OCI-LY7 (cell line): ENCODE data around the gene GK. TPM values are rescaled to one million over a fixed set of nuclear protein-coding genes. Genes with fewer than 3 reads are reported as not detected.

ENCODE experiments used
- BruUV-seq: library from RNA; stranded (reverse); fragments of 400-500 nt; replicated peaks from 2 replicates; lab custom pipeline; 2021; lab: Mats Ljungman, UMichigan
- CTCF ChIA-PET: fragments of 300-600 bp; sonication (Branson Sonifier 250); formaldehyde crosslinking; loops from one replicate; lab custom pipeline; 2022; ENCODE audit warnings: antibody characterized with exemption; ENCODE audit not compliant: unreplicated experiment; lab: Charles Lee
- POLR2A ChIA-PET: fragments of 300-600 bp; sonication (Branson Sonifier 250); formaldehyde crosslinking; loops from one replicate; lab custom pipeline; 2022; ENCODE audit warnings: antibody characterized with exemption; lab: Charles Lee
- DNase-seq: peaks from one replicate; pipeline ENCODE4 v3.0.0-alpha.2; 2015; ENCODE audit warnings: low spot score
- H2AFZ ChIP-seq: fragments of 200-600 bp; sonication (generic), shearing (Covaris generic); 2 replicates; pipeline ENCODE4 v1.6.1; 2014; ENCODE audit warnings: mild to moderate bottlenecking, antibody characterized with exemption, low read length, moderate library complexity
- H3K27ac ChIP-seq: fragments of 200-600 bp; sonication (generic); 2 replicates; pipeline ENCODE4 v1.5.1; 2014; ENCODE audit warnings: mixed run types, low read depth, mild to moderate bottlenecking, moderate library complexity, low read length, inconsistent platforms; ENCODE audit not compliant: poor library complexity, severe bottlenecking
- H3K36me3 ChIP-seq: fragments of 200-600 bp; sonication (generic); 2 replicates; pipeline ENCODE4 v1.6.1; 2014; ENCODE audit warnings: mild to moderate bottlenecking, antibody characterized with exemption, low read length, moderate library complexity, mixed read lengths; ENCODE audit not compliant: insufficient read depth
- H3K4me1 ChIP-seq: fragments of 200-600 bp; sonication (generic); 2 replicates; pipeline ENCODE4 v1.5.1; 2014; ENCODE audit warnings: mild to moderate bottlenecking, low read length; ENCODE audit not compliant: insufficient read depth, poor library complexity, severe bottlenecking
- H3K4me2 ChIP-seq: fragments of 200-600 bp; sonication (generic); 2 replicates; pipeline ENCODE4 v1.6.1; 2014; ENCODE audit warnings: mild to moderate bottlenecking, low read length
- H3K4me3 ChIP-seq: fragments of 200-600 bp; sonication (generic); 2 replicates; pipeline ENCODE4 v1.5.1; 2014; ENCODE audit warnings: mild to moderate bottlenecking, low read depth, low read length; ENCODE audit not compliant: poor library complexity, severe bottlenecking
- H3K79me2 ChIP-seq: fragments of 200-600 bp; sonication (generic); 2 replicates; pipeline ENCODE4 v1.6.1; 2016; ENCODE audit warnings: low read depth, mild to moderate bottlenecking, low read length, moderate library complexity, mixed read lengths; ENCODE audit not compliant: insufficient read depth
- H3K9me2 ChIP-seq: fragments of 200-600 bp; sonication (generic); 2 replicates; pipeline ENCODE4 v1.6.1; 2016; ENCODE audit warnings: mild to moderate bottlenecking, low read length, mixed read lengths; ENCODE audit not compliant: insufficient read depth
- H3K9me3 ChIP-seq: fragments of 200-600 bp; sonication (generic); 2 replicates; pipeline ENCODE4 v1.6.1; 2014; ENCODE audit warnings: mild to moderate bottlenecking, mixed run types, low read length, mixed read lengths
- H4K20me1 ChIP-seq: fragments of 200-600 bp; sonication (generic); 2 replicates; pipeline ENCODE4 v1.6.1; 2014; ENCODE audit warnings: mild to moderate bottlenecking, antibody characterized with exemption, low read length, moderate library complexity, mixed read lengths; ENCODE audit not compliant: insufficient read depth
- CTCF ChIP-seq: fragments of 200-600 bp; sonication (generic); conservative IDR thresholded peaks from 2 replicates; pipeline ENCODE4 v1.5.1; 2014; ENCODE audit warnings: mild to moderate bottlenecking, antibody characterized with exemption, low read length, moderate library complexity, mixed read lengths
- EZH2phosphoT487 ChIP-seq: fragments of 200-600 bp; sonication (generic); IDR thresholded peaks from 2 replicates; pipeline ENCODE4 v1.6.1; 2018; ENCODE audit warnings: low read depth, borderline replicate concordance, mild to moderate bottlenecking, mixed run types, antibody characterized with exemption, low read length, moderate library complexity, mixed read lengths
- intact Hi-C: fragments of 100-400 bp; cut with micrococcal nuclease; formaldehyde crosslinking; loops from one replicate; pipeline ENCODE4 v1.10.0; 2022; ENCODE audit not compliant: unreplicated experiment
- total RNA-seq, 2 experiments: library from RNA; depleted of rRNA in 1 of 2; stranded (reverse); fragments of >200 nt in 1 of 2; shearing (Covaris generic) in 1 of 2; gene quantifications; 2 replicates each; pipeline ENCODE4 v1.2.3, GENCODE V29; 2014 to 2022

The GK gene
- total RNA-seq, 2 experiments from 2014 or later: 10.1 to 19.7 TPM

- DNase-seq: no peak
- Histone ChIP-seq H3K36me3 (peaks cover 2% of the 10 kb centered on the region; the same call in 1 of the 2 replicates), H3K9me2 (no peaks in the 10 kb centered on the region), H3K79me2 (no peaks in the 10 kb centered on the region), H2AFZ (no peak overlapping the region), H3K4me1 (no peaks in the 10 kb centered on the region), H3K27ac (no peak overlapping the region), H3K9me3 (no peaks in the 10 kb centered on the region), H4K20me1 (no peaks in the 10 kb centered on the region), H3K4me3 (no peak overlapping the region), H3K4me2 (no peak overlapping the region)
- intact Hi-C loops: no loop called here
- CTCF ChIA-PET: no interaction called here
- BruUV-seq: no TSS peak
- POLR2A ChIA-PET: interaction anchor here (0.6 to 0.7 kb wide), 3 partner anchors 25 to 482 kb away, joined by 3 to 5 read pairs (median 3); no protein-coding TSS in a partner anchor
- TF ChIP-seq CTCF (no peak), EZH2phosphoT487 (no peak)
Measured at GRCh38 chrX:30673127-30673796, 20.0 kb downstream of the GK start.

GRCh38 chrX:30673884-30674598 lies 20.8 kb downstream of the GK start:
- Histone ChIP-seq H3K27ac (no peak overlapping the region), H3K9me3 (no peaks in the 10 kb centered on the region), H3K4me3 (no peak overlapping the region), H4K20me1 (no peaks in the 10 kb centered on the region), H3K9me2 (no peaks in the 10 kb centered on the region), H3K4me1 (no peaks in the 10 kb centered on the region), H3K36me3 (no peaks in the 10 kb centered on the region), H3K4me2 (no peak overlapping the region), H2AFZ (no peak overlapping the region), H3K79me2 (no peaks in the 10 kb centered on the region)
- CTCF ChIA-PET: no interaction called here
- no TSS peak for BruUV-seq
- POLR2A ChIA-PET: interaction anchor here (0.6 to 1.1 kb wide), 2 partner anchors 34 to 256 kb away, joined by 3 to 4 read pairs; no protein-coding TSS in a partner anchor
- no peak for DNase-seq
- intact Hi-C loops: no loop called here
- TF ChIP-seq EZH2phosphoT487 (no peak), CTCF (no peak)

GRCh38 chrX:30674799-30675198 lies 21.6 kb downstream of the GK start:
- H3K36me3 ChIP-seq: no peaks in the 10 kb centered on the region
- H3K27ac ChIP-seq: no peak overlapping the region
- TF ChIP-seq EZH2phosphoT487 (no peak), CTCF (no peak)
- ChIA-PET CTCF (no interaction called here), POLR2A (interaction anchor here (1.1 kb wide), 1 partner anchor 33 kb away, joined by 4 read pairs; no protein-coding TSS in a partner anchor)
- intact Hi-C loops: no loop called here
- no peaks in the 10 kb centered on the region for H4K20me1 ChIP-seq
- no peaks in the 10 kb centered on the region for H3K4me1 ChIP-seq
- no peak for DNase-seq
- no peaks in the 10 kb centered on the region for H3K79me2 ChIP-seq
- H3K9me2 ChIP-seq: no peaks in the 10 kb centered on the region
- no TSS peak for BruUV-seq
- H3K4me2 ChIP-seq: no peak overlapping the region
- no peak overlapping the region for H3K4me3 ChIP-seq
- no peaks in the 10 kb centered on the region for H3K9me3 ChIP-seq
- H2AFZ ChIP-seq: no peak overlapping the region
